Activated CD8-positive, alpha-beta memory T cell treated with anti-CD3 and anti-CD28 coated beads, Interleukin-2, amount 10 ng/mL, durations not matched to agents 7 days and 5 days (primary cell): Measurements from ENCODE around the gene GFOD1. TPM values are rescaled to one million over a fixed set of nuclear protein-coding genes. Genes with fewer than 3 reads are reported as not detected.
A peak's percentile ranks its signal among the peaks of the same experiment; 100 is the strongest.
"Not testable (repeated sequence)": the region's sequence is repeated elsewhere in the genome, so short reads cannot be mapped to it uniquely, and the experiment has no call there.

Experiments
- ATAC-seq: fragments of 150-1000 bp; cut with Tn5 transposase; one replicate; pipeline ENCODE4 v1.10.0; 2021; ENCODE audit warnings: moderate library complexity
- CTCF ChIA-PET: fragments of 350-600 bp; sonication (Branson Sonifier 250); formaldehyde crosslinking; loops from one replicate; lab custom pipeline; 2021; ENCODE audit warnings: antibody characterized with exemption; lab: Charles Lee
- DNase-seq: peaks from one replicate; pipeline ENCODE4 v3.0.0-alpha.2; 2020
- H3K27ac Mint-ChIP-seq: one replicate; pipeline ENCODE4 v1.8.0; 2021; ENCODE audit warnings: mild to moderate bottlenecking, mixed read lengths
- H3K27me3 Mint-ChIP-seq: one replicate; pipeline ENCODE4 v1.8.0; 2021; ENCODE audit warnings: mixed read lengths
- H3K36me3 Mint-ChIP-seq: one replicate; pipeline ENCODE4 v1.8.0; 2021; ENCODE audit warnings: mild to moderate bottlenecking, mixed read lengths
- H3K4me1 Mint-ChIP-seq: one replicate; pipeline ENCODE4 v1.8.0; 2021; ENCODE audit warnings: mixed read lengths
- H3K4me3 Mint-ChIP-seq: one replicate; pipeline ENCODE4 v1.8.0; 2021; ENCODE audit warnings: mild to moderate bottlenecking, moderate library complexity, mixed read lengths
- H3K9me3 Mint-ChIP-seq: one replicate; pipeline ENCODE4 v1.8.0; 2022; ENCODE audit warnings: low read depth, mixed read lengths
- total RNA-seq, 2 experiments: library from RNA; stranded (reverse); gene quantifications; one replicate each; pipeline ENCODE4 v1.2.3, GENCODE V29; 2021

The GFOD1 gene
- total RNA-seq, 2 experiments from 2014 or later = 10.6 to 11.6 TPM

GRCh38 chr6:13402711-13403110 lies 84.7 kb downstream of the GFOD1 start:
- Mint-ChIP-seq H3K4me3 (no peak overlapping the region), H3K27ac (no peak overlapping the region), H3K4me1 (peaks cover 14% of the 10 kb centered on the region), H3K36me3 (no peaks in the 10 kb centered on the region), H3K27me3 (no peaks in the 10 kb centered on the region), H3K9me3 (no peaks in the 10 kb centered on the region)
- ATAC-seq = no peak
- CTCF ChIA-PET = no interaction called here
- no peak for DNase-seq

- H3K4me3 Mint-ChIP-seq = no peak overlapping the region
- no peaks in the 10 kb centered on the region for H3K27me3 Mint-ChIP-seq
- CTCF ChIA-PET = no interaction called here
- peak; percentile 53 for ATAC-seq
- DNase-seq = no peak
- no peaks in the 10 kb centered on the region for H3K9me3 Mint-ChIP-seq
- no peaks in the 10 kb centered on the region for H3K36me3 Mint-ChIP-seq
- peaks cover 14% of the 10 kb centered on the region for H3K4me1 Mint-ChIP-seq
- no peak overlapping the region for H3K27ac Mint-ChIP-seq
Measured at GRCh38 chr6:13400772-13401171, 86.6 kb downstream of the GFOD1 start.

- no peaks in the 10 kb centered on the region for H3K27me3 Mint-ChIP-seq
- H3K4me1 Mint-ChIP-seq = peaks cover 11% of the 10 kb centered on the region
- H3K9me3 Mint-ChIP-seq = no peaks in the 10 kb centered on the region
- DNase-seq = no peak
- no peak for ATAC-seq
- no peak overlapping the region for H3K4me3 Mint-ChIP-seq
- no peaks in the 10 kb centered on the region for H3K36me3 Mint-ChIP-seq
- no peak overlapping the region for H3K27ac Mint-ChIP-seq
- CTCF ChIA-PET = interaction anchor here (1.3 kb wide), 1 partner anchor 12 kb away, joined by 4 read pairs; no protein-coding TSS in a partner anchor
Measured at GRCh38 chr6:13398421-13398994, 88.9 kb downstream of the GFOD1 start.

GRCh38 chr6:13398069-13398381 lies 89.4 kb downstream of the GFOD1 start:
- no peaks in the 10 kb centered on the region for H3K36me3 Mint-ChIP-seq

GRCh38 chr6:13397359-13398068 lies 89.9 kb downstream of the GFOD1 start:
- no peak for DNase-seq
- Mint-ChIP-seq H3K9me3 (no peaks in the 10 kb centered on the region), H3K27ac (no peak overlapping the region), H3K27me3 (no peaks in the 10 kb centered on the region), H3K4me3 (no peak overlapping the region), H3K36me3 (no peaks in the 10 kb centered on the region), H3K4me1 (peaks cover 11% of the 10 kb centered on the region)
- CTCF ChIA-PET = no interaction called here
- no peak for ATAC-seq

More at GRCh38 chr6:13398069-13398381, 89.4 kb downstream of the GFOD1 start:
- no peak for DNase-seq
- Mint-ChIP-seq H3K9me3 (no peaks in the 10 kb centered on the region), H3K4me3 (no peak overlapping the region), H3K4me1 (peaks cover 11% of the 10 kb centered on the region), H3K27me3 (no peaks in the 10 kb centered on the region), H3K27ac (no peak overlapping the region)
- CTCF ChIA-PET = interaction anchor here (1.3 kb wide), 1 partner anchor 12 kb away, joined by 4 read pairs; no protein-coding TSS in a partner anchor
- ATAC-seq = no peak

GRCh38 chr6:13396241-13396792 lies 91.1 kb downstream of the GFOD1 start:
- CTCF ChIA-PET = no interaction called here
- no peak for DNase-seq
- no peaks in the 10 kb centered on the region for H3K36me3 Mint-ChIP-seq
- H3K4me1 Mint-ChIP-seq = peaks cover 13% of the 10 kb centered on the region
- no peak for ATAC-seq
- no peak overlapping the region for H3K4me3 Mint-ChIP-seq
- H3K27ac Mint-ChIP-seq = no peak overlapping the region
- H3K27me3 Mint-ChIP-seq = no peaks in the 10 kb centered on the region
- H3K9me3 Mint-ChIP-seq = no peaks in the 10 kb centered on the region

- H3K9me3 Mint-ChIP-seq = no peaks in the 10 kb centered on the region
- no peaks in the 10 kb centered on the region for H3K36me3 Mint-ChIP-seq
- H3K27me3 Mint-ChIP-seq = no peaks in the 10 kb centered on the region
- no peak for ATAC-seq
- H3K27ac Mint-ChIP-seq = no peak overlapping the region
- H3K4me1 Mint-ChIP-seq = peaks cover 11% of the 10 kb centered on the region
- CTCF ChIA-PET = interaction anchor here (0.6 kb wide), 1 partner anchor 1198 kb away, joined by 3 read pairs; no protein-coding TSS in a partner anchor
- no peak for DNase-seq
- no peak overlapping the region for H3K4me3 Mint-ChIP-seq
Measured at GRCh38 chr6:13395272-13396237, 91.8 kb downstream of the GFOD1 start.

- Mint-ChIP-seq H3K27ac (no peak overlapping the region), H3K9me3 (peaks cover 2% of the 10 kb centered on the region), H3K36me3 (peaks cover 5% of the 10 kb centered on the region), H3K4me3 (no peak overlapping the region), H3K27me3 (no peaks in the 10 kb centered on the region), H3K4me1 (peaks cover 10% of the 10 kb centered on the region)
- no peak for DNase-seq
- CTCF ChIA-PET = no interaction called here
- ATAC-seq = no peak
Measured at GRCh38 chr6:13392462-13392861, 94.9 kb downstream of the GFOD1 start.

GRCh38 chr6:13391537-13391936 lies 95.9 kb downstream of the GFOD1 start:
- no peak for ATAC-seq

GRCh38 chr6:13390658-13391057 lies 96.7 kb downstream of the GFOD1 start:
- Mint-ChIP-seq H3K4me3 (no peak overlapping the region), H3K9me3 (peaks cover 2% of the 10 kb centered on the region), H3K36me3 (peaks cover 7% of the 10 kb centered on the region), H3K27me3 (no peaks in the 10 kb centered on the region), H3K27ac (no peak overlapping the region), H3K4me1 (peaks cover 10% of the 10 kb centered on the region)
- DNase-seq (no peak), ATAC-seq (peak; percentile 49)
- CTCF ChIA-PET = interaction anchor here (0.7 to 1.5 kb wide), 4 partner anchors 8 to 94 kb away, joined by 3 to 6 read pairs (median 3); no protein-coding TSS in a partner anchor

More at GRCh38 chr6:13391537-13391936, 95.9 kb downstream of the GFOD1 start:
- H3K27me3 Mint-ChIP-seq = no peaks in the 10 kb centered on the region
- no peak for DNase-seq
- H3K9me3 Mint-ChIP-seq = peaks cover 2% of the 10 kb centered on the region
- peaks cover 7% of the 10 kb centered on the region for H3K36me3 Mint-ChIP-seq
- CTCF ChIA-PET = interaction anchor here (0.7 to 1.5 kb wide), 3 partner anchors 9 to 550 kb away, joined by 3 to 6 read pairs (median 3); no protein-coding TSS in a partner anchor
- H3K27ac Mint-ChIP-seq = no peak overlapping the region
- peaks cover 10% of the 10 kb centered on the region for H3K4me1 Mint-ChIP-seq
- no peak overlapping the region for H3K4me3 Mint-ChIP-seq

- H3K36me3 Mint-ChIP-seq, ATAC-seq, H3K27ac Mint-ChIP-seq, H3K9me3 Mint-ChIP-seq, DNase-seq, H3K4me3 Mint-ChIP-seq, H3K27me3 Mint-ChIP-seq, CTCF ChIA-PET: not testable (repeated sequence)
- H3K4me1 Mint-ChIP-seq = peaks cover 10% of the 10 kb centered on the region
Measured at GRCh38 chr6:13389237-13389636, 98.2 kb downstream of the GFOD1 start.

GRCh38 chr6:13388769-13389168 lies 98.6 kb downstream of the GFOD1 start:
- not testable (repeated sequence) for H3K36me3 Mint-ChIP-seq

GRCh38 chr6:13384966-13385365 lies 102.4 kb downstream of the GFOD1 start:
- CTCF ChIA-PET = interaction anchor here (1.1 to 2.2 kb wide), 5 partner anchors 10 to 190 kb away, joined by 3 to 7 read pairs (median 5); partner anchors contain the start of gene SIRT5
- Mint-ChIP-seq H3K4me3 (no peak overlapping the region), H3K36me3 (peaks cover 9% of the 10 kb centered on the region)

More at GRCh38 chr6:13388769-13389168, 98.6 kb downstream of the GFOD1 start:
- H3K9me3 Mint-ChIP-seq, CTCF ChIA-PET, DNase-seq, H3K27me3 Mint-ChIP-seq, H3K27ac Mint-ChIP-seq, ATAC-seq, H3K4me3 Mint-ChIP-seq: not testable (repeated sequence)
- peaks cover 11% of the 10 kb centered on the region for H3K4me1 Mint-ChIP-seq

More at GRCh38 chr6:13384966-13385365, 102.4 kb downstream of the GFOD1 start:
- H3K4me1 Mint-ChIP-seq = peaks cover 16% of the 10 kb centered on the region
- no peaks in the 10 kb centered on the region for H3K27me3 Mint-ChIP-seq
- DNase-seq (no peak), ATAC-seq (no peak)
- peaks cover 2% of the 10 kb centered on the region for H3K9me3 Mint-ChIP-seq
- H3K27ac Mint-ChIP-seq = no peak overlapping the region
